Mesenchymal stem cell (in vitro differentiated cells and primary cell): ENCODE measurements around the gene EN2.

ENCODE experiments used
- DNase-seq: peaks from one replicate; pipeline ENCODE4 v3.0.0-alpha.2; 2013
- H2AFZ ChIP-seq: one replicate; pipeline ENCODE4 v1.6.1; 2013; ENCODE audit warnings: low read depth, mild to moderate bottlenecking, control low read depth, inconsistent platforms, low read length, moderate library complexity
- H2AK5ac ChIP-seq: 2 replicates; pipeline ENCODE4 v1.6.1; 2013; ENCODE audit warnings: low read length, moderate library complexity, mild to moderate bottlenecking, inconsistent platforms; ENCODE audit not compliant: severe bottlenecking
- H2BK120ac ChIP-seq: one replicate; pipeline ENCODE4 v1.6.1; 2013; ENCODE audit warnings: low read depth, mild to moderate bottlenecking, inconsistent platforms, low read length, moderate library complexity
- H2BK12ac ChIP-seq, 2 experiments: one replicate each; pipeline ENCODE4 v1.6.1; 2013; ENCODE audit warnings: inconsistent platforms in 2 of 2, low read length in 2 of 2, mild to moderate bottlenecking in 2 of 2, moderate library complexity in 2 of 2, control low read depth in 1 of 2
- H2BK15ac ChIP-seq: one replicate; pipeline ENCODE4 v1.6.1; 2013; ENCODE audit warnings: mild to moderate bottlenecking, low read depth, inconsistent platforms; ENCODE audit not compliant: poor library complexity, severe bottlenecking
- H2BK5ac ChIP-seq: 2 replicates; pipeline ENCODE4 v1.6.1; 2013; ENCODE audit warnings: low read depth, mild to moderate bottlenecking, low read length, control low read depth, inconsistent platforms; ENCODE audit not compliant: poor library complexity, severe bottlenecking
- H3K14ac ChIP-seq, 2 experiments: one replicate each; pipeline ENCODE4 v1.6.1; 2013; ENCODE audit warnings: inconsistent platforms in 2 of 2, low read length in 2 of 2, control low read depth in 1 of 2, mild to moderate bottlenecking in 1 of 2, moderate library complexity in 1 of 2
- H3K18ac ChIP-seq, 2 experiments: one replicate each; pipeline ENCODE4 v1.6.1; 2013; ENCODE audit warnings: inconsistent platforms in 2 of 2, low read length in 2 of 2, control low read depth in 1 of 2, low read depth in 1 of 2, mild to moderate bottlenecking in 1 of 2
- H3K23ac ChIP-seq, 2 experiments: one replicate each; pipeline ENCODE4 v1.6.1; 2013; ENCODE audit warnings: inconsistent platforms in 2 of 2, low read length in 2 of 2, mild to moderate bottlenecking in 2 of 2, moderate library complexity in 2 of 2, control low read depth in 1 of 2
- H3K27ac ChIP-seq: 2 replicates; pipeline ENCODE4 v1.5.1; 2013; ENCODE audit warnings: mild to moderate bottlenecking, moderate library complexity, low read length, control low read depth, inconsistent platforms; ENCODE audit not compliant: poor library complexity, severe bottlenecking
- H3K27me3 ChIP-seq, 2 experiments: 2 replicates each; pipeline versions ENCODE4 v1.6.1 to v1.7.0; 2013; ENCODE audit warnings: low read length in 2 of 2, mild to moderate bottlenecking in 2 of 2, moderate library complexity in 2 of 2, control low read depth in 1 of 2, inconsistent platforms in 1 of 2; ENCODE audit not compliant: control insufficient read depth in 1 of 2, insufficient read depth in 1 of 2
- H3K36me3 ChIP-seq, 2 experiments: 2 replicates each; pipeline versions ENCODE4 v1.6.1 to v1.7.0; 2013; ENCODE audit warnings: low read length in 2 of 2, control low read depth in 1 of 2, inconsistent platforms in 1 of 2, low read depth in 1 of 2, mild to moderate bottlenecking in 1 of 2; ENCODE audit not compliant: insufficient read depth in 2 of 2, control insufficient read depth in 1 of 2
- H3K4ac ChIP-seq, 2 experiments: one replicate each; pipeline ENCODE4 v1.6.1; 2013; ENCODE audit warnings: inconsistent platforms in 2 of 2, low read length in 2 of 2, mild to moderate bottlenecking in 2 of 2, moderate library complexity in 2 of 2, control low read depth in 1 of 2, low read depth in 1 of 2
- H3K4me1 ChIP-seq: 2 replicates; pipeline ENCODE4 v1.6.1; 2013; ENCODE audit warnings: low read depth, low read length, control low read depth; ENCODE audit not compliant: control insufficient read depth, insufficient read depth
- H3K4me2 ChIP-seq: 2 replicates; pipeline ENCODE4 v1.6.1; 2013; ENCODE audit warnings: low read length, mild to moderate bottlenecking, inconsistent platforms; ENCODE audit not compliant: poor library complexity, severe bottlenecking
- H3K4me3 ChIP-seq, 2 experiments: 2 replicates each; pipeline versions ENCODE4 v1.5.1 to v1.7.0; 2013; ENCODE audit warnings: low read length in 2 of 2, mild to moderate bottlenecking in 2 of 2, control low read depth in 1 of 2, low read depth in 1 of 2; ENCODE audit not compliant: insufficient read depth in 1 of 2
- H3K79me1 ChIP-seq: replicated peaks from 2 replicates; pipeline ENCODE4 v1.6.1; 2013; ENCODE audit warnings: mild to moderate bottlenecking, control low read depth, low read length, inconsistent platforms; ENCODE audit not compliant: poor library complexity, severe bottlenecking
- H3K9ac ChIP-seq: 2 replicates; pipeline ENCODE4 v1.7.0; 2013; ENCODE audit warnings: mild to moderate bottlenecking, low read length, moderate library complexity
- H3K9me3 ChIP-seq: 2 replicates; pipeline ENCODE4 v1.7.0; 2013; ENCODE audit warnings: mild to moderate bottlenecking, low read length; ENCODE audit not compliant: control insufficient read depth
- H4K8ac ChIP-seq: one replicate; pipeline ENCODE4 v1.6.1; 2013; ENCODE audit warnings: inconsistent platforms, mild to moderate bottlenecking, low read length, moderate library complexity
- H4K91ac ChIP-seq: one replicate; pipeline ENCODE4 v1.6.1; 2013; ENCODE audit warnings: mild to moderate bottlenecking, low read length, inconsistent platforms
- WGBS: methylation state at CpG from one replicate; pipeline ENCODE4 v1.1.7; 2013; ENCODE audit warnings: mixed read lengths; 5-methylcytosine and 5-hydroxymethylcytosine counted together

The EN2 gene

DNA sequence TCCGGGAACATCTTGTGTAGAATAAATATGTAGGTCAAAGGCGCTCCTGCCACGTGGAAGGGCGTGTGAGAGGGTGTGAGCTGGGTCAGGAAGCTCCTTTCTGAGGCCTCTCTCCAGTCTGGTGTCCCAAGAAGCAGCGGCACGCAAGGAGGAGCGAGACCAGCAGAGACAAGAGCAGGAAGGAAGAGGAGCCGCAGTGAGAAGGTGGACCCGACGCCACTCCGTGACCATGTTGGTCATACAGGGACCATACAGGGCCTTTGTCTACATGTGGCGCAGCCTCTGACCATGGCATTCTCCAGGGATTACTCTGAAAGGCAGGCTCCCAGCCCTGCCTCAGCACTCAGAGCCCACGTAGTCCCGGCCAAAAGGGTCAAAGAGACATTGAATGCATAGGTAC, 26.2 kb upstream of the EN2 start:
- no peak for DNase-seq
- Histone ChIP-seq H2BK15ac (no peak overlapping the region), H2BK120ac (no peak overlapping the region), H4K91ac (no peak overlapping the region), H3K79me1 (no peaks in the 10 kb centered on the region), H3K9ac (no peak overlapping the region), H2BK12ac (no peak overlapping the region), H3K27me3 (peaks cover 35 to 55% of the 10 kb centered on the region in 2 experiments), H3K23ac (no peak overlapping the region), H3K36me3 (no peaks in the 10 kb centered on the region), H3K18ac (no peak overlapping the region), H2AFZ (no peak overlapping the region), H3K4ac (no peak overlapping the region), H3K4me2 (no peak overlapping the region), H3K27ac (no peak overlapping the region), H3K14ac (no peak overlapping the region), H2AK5ac (no peak overlapping the region), H3K4me1 (no peaks in the 10 kb centered on the region), H3K4me3 (no peak overlapping the region), H3K9me3 (peaks cover 6% of the 10 kb centered on the region), H2BK5ac (no peak overlapping the region), H4K8ac (no peak overlapping the region)
- WGBS: 74% methylated on average over 14 of the region's 14 CpGs

DNA sequence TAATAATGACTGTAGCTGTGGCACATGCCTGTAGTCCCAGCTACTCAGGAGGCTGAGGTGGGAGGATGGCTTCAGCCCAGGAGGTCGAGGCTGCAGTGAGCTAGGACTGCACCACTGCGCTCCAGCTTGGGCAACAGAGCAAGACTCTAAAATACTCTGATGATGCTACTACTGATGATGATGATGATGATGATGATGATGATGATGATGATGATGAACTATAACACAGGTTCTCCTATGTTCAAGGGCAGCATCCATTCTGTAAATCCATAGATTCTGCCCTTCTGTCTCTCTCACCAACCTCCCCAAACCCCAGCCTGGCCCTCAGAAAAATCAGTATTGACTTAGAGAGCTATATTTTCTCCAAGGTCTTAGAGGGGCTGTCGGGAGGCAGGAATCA, 22.8 kb upstream of the EN2 start:
- no peak overlapping the region for H3K27ac ChIP-seq
- H2BK5ac ChIP-seq: no peak overlapping the region
- no peak overlapping the region for H3K14ac ChIP-seq
- 60% methylated on average over 3 of the region's 3 CpGs for WGBS
- no peak overlapping the region for H2AK5ac ChIP-seq
- no peaks in the 10 kb centered on the region for H3K79me1 ChIP-seq
- no peaks in the 10 kb centered on the region for H3K36me3 ChIP-seq
- H3K4me1 ChIP-seq: no peaks in the 10 kb centered on the region
- H4K91ac ChIP-seq: no peak overlapping the region
- H3K9ac ChIP-seq: no peak overlapping the region
- H2BK12ac ChIP-seq: no peak overlapping the region
- no peak overlapping the region for H3K4me3 ChIP-seq
- H3K18ac ChIP-seq: no peak overlapping the region
- no peak overlapping the region for H2BK120ac ChIP-seq
- H2BK15ac ChIP-seq: no peak overlapping the region
- no peak overlapping the region for H3K4ac ChIP-seq
- H3K4me2 ChIP-seq: no peak overlapping the region
- no peak overlapping the region for H2AFZ ChIP-seq
- no peak overlapping the region for H3K23ac ChIP-seq
- H3K27me3 ChIP-seq: peaks cover 47 to 53% of the 10 kb centered on the region in 2 experiments
- H4K8ac ChIP-seq: no peak overlapping the region
- no peak for DNase-seq
- no peaks in the 10 kb centered on the region for H3K9me3 ChIP-seq

DNA sequence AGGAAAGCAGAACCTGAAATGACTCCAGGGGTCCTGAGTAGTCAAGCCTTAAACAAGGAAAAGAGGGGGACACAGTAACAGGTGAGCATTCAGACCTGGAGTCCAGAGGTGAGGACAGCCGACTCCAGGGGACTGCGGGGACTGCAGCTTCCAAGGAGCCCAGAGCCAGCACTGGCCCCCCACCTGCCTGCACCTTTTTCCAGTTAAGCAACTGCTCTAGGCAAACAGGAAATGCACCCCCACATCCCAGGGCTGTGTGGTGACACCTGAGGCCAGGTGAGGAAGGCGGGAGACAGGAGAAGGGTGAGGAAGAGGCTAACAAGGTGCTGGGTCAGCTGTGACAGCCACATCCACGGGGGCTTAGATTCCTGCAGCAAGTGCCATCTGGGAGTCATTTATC, 20.1 kb upstream of the EN2 start:
- Histone ChIP-seq H2AFZ (no peak overlapping the region), H3K4ac (no peak overlapping the region), H3K4me2 (no peak overlapping the region), H3K27ac (no peak overlapping the region), H4K8ac (no peak overlapping the region), H2BK15ac (no peak overlapping the region), H3K27me3 (peaks cover 51 to 58% of the 10 kb centered on the region in 2 experiments), H3K4me1 (no peaks in the 10 kb centered on the region), H3K36me3 (no peaks in the 10 kb centered on the region), H3K23ac (no peak overlapping the region), H2BK12ac (no peak overlapping the region), H3K79me1 (no peaks in the 10 kb centered on the region), H2BK5ac (no peak overlapping the region), H3K9ac (no peak overlapping the region), H4K91ac (no peak overlapping the region), H2AK5ac (no peak overlapping the region), H3K4me3 (no peak overlapping the region), H3K9me3 (no peaks in the 10 kb centered on the region), H3K14ac (no peak overlapping the region), H3K18ac (no peak overlapping the region), H2BK120ac (no peak overlapping the region)
- 57% methylated on average over 2 of the region's 4 CpGs for WGBS
- no peak for DNase-seq

DNA sequence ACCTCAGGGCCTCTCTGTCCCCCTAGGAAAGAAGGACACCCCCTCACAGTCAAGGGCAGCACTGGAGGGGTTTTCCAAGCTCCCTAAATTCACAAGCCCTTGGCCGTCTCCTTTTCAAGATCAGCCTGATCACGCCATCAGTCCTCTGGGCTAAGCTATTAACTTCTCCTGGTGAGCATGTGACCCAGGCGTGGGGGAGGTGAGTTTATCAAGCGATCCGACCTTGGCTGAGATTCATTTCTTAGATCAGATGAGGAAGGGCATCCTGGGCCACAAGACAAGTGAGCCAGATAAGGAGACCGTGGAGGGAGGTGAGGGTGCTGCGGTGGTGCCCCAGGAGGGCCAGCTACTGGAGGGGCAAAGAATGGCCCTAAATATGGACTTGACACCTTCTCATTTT, 19.2 kb upstream of the EN2 start:
- H3K4me2 ChIP-seq: no peak overlapping the region
- no peaks in the 10 kb centered on the region for H3K79me1 ChIP-seq
- no peak for DNase-seq
- H2BK120ac ChIP-seq: no peak overlapping the region
- H3K36me3 ChIP-seq: no peaks in the 10 kb centered on the region
- no peaks in the 10 kb centered on the region for H3K4me1 ChIP-seq
- 73% methylated on average over 7 of the region's 7 CpGs for WGBS
- no peak overlapping the region for H2AFZ ChIP-seq
- no peak overlapping the region for H3K23ac ChIP-seq
- H2BK15ac ChIP-seq: no peak overlapping the region
- H3K9me3 ChIP-seq: no peaks in the 10 kb centered on the region
- no peak overlapping the region for H2BK12ac ChIP-seq
- no peak overlapping the region for H3K27ac ChIP-seq
- H3K4ac ChIP-seq: no peak overlapping the region
- H4K8ac ChIP-seq: no peak overlapping the region
- no peak overlapping the region for H2BK5ac ChIP-seq
- H3K27me3 ChIP-seq: peaks cover 59 to 66% of the 10 kb centered on the region in 2 experiments
- H3K9ac ChIP-seq: no peak overlapping the region
- H4K91ac ChIP-seq: no peak overlapping the region
- H3K4me3 ChIP-seq: no peak overlapping the region
- no peak overlapping the region for H2AK5ac ChIP-seq
- no peak overlapping the region for H3K14ac ChIP-seq
- H3K18ac ChIP-seq: no peak overlapping the region
